Hematopoietic multipotent progenitor cell treated with erythropoietin and hydrocortisone succinate and interleukin-3 and kit ligand, for 17 days (in vitro differentiated cells): ENCODE measurements around the gene ARL11.

Experiments
- DNase-seq: peaks from one replicate; pipeline ENCODE4 v3.0.0-alpha.2; 2015; ENCODE audit warnings: low spot score

Gene ARL11

GRCh38 chr13:49615836-49616675, 12.3 kb upstream of the ARL11 start:
- no peak for DNase-seq

- DNase-seq: no peak
These were observed 11.6 kb upstream of the ARL11 start for GRCh38 chr13:49616676-49617065.

- DNase-seq: no peak
These were observed 8.1 kb upstream of the ARL11 start for GRCh38 chr13:49620170-49620621.

- DNase-seq: no peak
These were observed 5.9 kb upstream of the ARL11 start for GRCh38 chr13:49622174-49622946.

- no peak for DNase-seq
These were observed 4.1 kb upstream of the ARL11 start for GRCh38 chr13:49624229-49624628.

GRCh38 chr13:49625392-49626079, 2.8 kb upstream of the ARL11 start:
- DNase-seq: no peak

GRCh38 chr13:49629196-49629938, 1.1 kb downstream of the ARL11 start:
- DNase-seq: no peak

GRCh38 chr13:49629947-49630346, 1.6 kb downstream of the ARL11 start:
- no peak for DNase-seq

GRCh38 chr13:49630580-49630979, 2.3 kb downstream of the ARL11 start:
- DNase-seq: no peak

- DNase-seq: no peak
These were observed 3.8 kb downstream of the ARL11 start for GRCh38 chr13:49632156-49632555.

- no peak for DNase-seq
These were observed 5.4 kb downstream of the ARL11 start for GRCh38 chr13:49633710-49634109.

GRCh38 chr13:49635599-49636433, 7.5 kb downstream of the ARL11 start:
- DNase-seq: no peak

GRCh38 chr13:49636705-49637104, 8.4 kb downstream of the ARL11 start:
- no peak for DNase-seq

GRCh38 chr13:49638030-49638743, 9.9 kb downstream of the ARL11 start:
- DNase-seq: no peak

- DNase-seq: no peak
These were observed 10.4 kb downstream of the ARL11 start for GRCh38 chr13:49638744-49639072.

- DNase-seq: no peak
These were observed 13.5 kb downstream of the ARL11 start for GRCh38 chr13:49641801-49642291.

- DNase-seq: no peak
These were observed 14.8 kb downstream of the ARL11 start for GRCh38 chr13:49643035-49643646.

- DNase-seq: no peak
These were observed 17.1 kb downstream of the ARL11 start for GRCh38 chr13:49645451-49645850.

- DNase-seq: no peak
These were observed 18.4 kb downstream of the ARL11 start for GRCh38 chr13:49646688-49647087.
